Hindlimb muscle (tissue), 1 donor: ENCODE measurements around the gene KIF5A. TPM values are rescaled to one million over a fixed set of nuclear protein-coding genes. Genes with fewer than 3 reads are reported as not detected.

Experiments used
- DNase-seq: peaks from one replicate; pipeline ENCODE4 v3.0.0-alpha.2; 2013
- polyA plus RNA-seq: library from polyadenylated mRNA; unstranded; fragments of 120-200 nt; gene quantifications from one replicate; pipeline ENCODE4 v1.2.1, GENCODE V29; 2013; ENCODE audit not compliant: insufficient read length

KIF5A gene
- polyA plus RNA-seq, 1 donor, result not detected

DNA sequence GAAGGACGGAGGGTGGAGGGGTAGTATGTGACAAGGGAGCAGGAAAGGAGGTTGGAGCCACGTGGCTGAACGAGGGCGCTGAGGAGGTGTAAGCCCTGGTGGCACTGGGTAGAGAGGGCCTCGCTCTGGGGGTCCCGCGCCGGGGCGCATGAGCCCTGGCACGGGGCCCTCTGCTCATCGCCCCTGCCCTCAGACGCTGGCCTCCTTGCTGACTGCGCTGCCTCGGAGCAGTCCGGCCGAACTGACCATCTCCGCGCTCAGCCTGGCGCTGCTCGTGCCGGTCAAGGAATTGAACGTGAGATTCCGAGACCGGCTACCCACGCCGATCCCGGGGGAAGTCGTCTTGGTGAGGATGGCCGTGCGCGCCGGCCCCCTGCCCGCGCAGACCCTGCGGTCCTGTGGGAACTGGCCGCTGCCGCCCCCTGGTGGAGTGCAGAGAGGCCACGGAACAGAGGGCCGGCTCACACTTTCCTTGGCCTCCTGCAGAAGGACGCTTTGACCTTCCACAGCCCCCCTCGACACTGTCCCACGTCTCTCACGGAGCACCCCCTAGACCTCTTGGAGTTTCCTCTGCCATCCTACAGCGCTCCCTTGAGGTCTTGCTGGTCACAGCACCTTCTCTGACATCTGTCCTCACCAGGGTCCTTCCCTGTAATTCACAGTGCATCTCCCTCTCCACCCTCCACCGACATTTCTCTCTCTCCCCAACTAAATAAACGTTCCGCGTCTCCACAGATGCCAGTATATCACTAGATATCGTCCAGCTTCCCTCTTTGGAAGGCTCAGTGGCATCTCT is 71.9 kb downstream of the KIF5A start:
- peak; percentile 57 for DNase-seq

GRCh38 chr12:57622293-57623245 is 72.7 kb downstream of the KIF5A start:
- DNase-seq, result no peak

GRCh38 chr12:57623385-57623784 is 73.5 kb downstream of the KIF5A start:
- no peak for DNase-seq

DNA sequence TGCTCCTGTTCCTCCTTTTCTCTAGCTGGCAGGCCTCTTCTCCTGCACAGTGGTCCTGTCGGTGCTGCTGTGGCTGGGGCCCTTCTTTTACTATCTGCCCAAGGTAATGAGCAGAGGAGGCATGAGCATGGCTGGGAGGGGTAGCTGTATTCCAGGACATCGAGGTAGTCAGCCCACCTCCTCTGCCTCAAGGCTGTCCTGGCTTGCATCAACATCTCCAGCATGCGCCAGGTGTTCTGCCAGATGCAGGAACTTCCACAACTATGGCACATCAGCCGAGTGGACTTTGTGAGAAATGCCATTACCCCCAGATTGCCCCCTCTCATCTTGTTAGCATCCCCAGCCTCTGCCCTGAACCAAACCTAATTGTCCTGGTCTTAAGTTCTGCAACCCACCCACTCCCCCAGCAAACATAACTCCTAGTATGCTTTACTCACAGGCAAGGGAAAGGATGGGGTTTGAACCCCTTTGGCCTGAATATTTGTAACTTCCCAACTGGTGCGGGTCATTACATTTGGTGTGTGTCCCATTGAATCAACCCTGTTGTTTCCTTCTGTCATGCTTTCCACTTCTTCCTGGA is 74.1 kb downstream of the KIF5A start:
- DNase-seq, result no peak

GRCh38 chr12:57624441-57625220 is 74.8 kb downstream of the KIF5A start:
- no peak for DNase-seq

- DNase-seq, result no peak
Observed at GRCh38 chr12:57625261-57626032, 75.6 kb downstream of the KIF5A start.

DNA sequence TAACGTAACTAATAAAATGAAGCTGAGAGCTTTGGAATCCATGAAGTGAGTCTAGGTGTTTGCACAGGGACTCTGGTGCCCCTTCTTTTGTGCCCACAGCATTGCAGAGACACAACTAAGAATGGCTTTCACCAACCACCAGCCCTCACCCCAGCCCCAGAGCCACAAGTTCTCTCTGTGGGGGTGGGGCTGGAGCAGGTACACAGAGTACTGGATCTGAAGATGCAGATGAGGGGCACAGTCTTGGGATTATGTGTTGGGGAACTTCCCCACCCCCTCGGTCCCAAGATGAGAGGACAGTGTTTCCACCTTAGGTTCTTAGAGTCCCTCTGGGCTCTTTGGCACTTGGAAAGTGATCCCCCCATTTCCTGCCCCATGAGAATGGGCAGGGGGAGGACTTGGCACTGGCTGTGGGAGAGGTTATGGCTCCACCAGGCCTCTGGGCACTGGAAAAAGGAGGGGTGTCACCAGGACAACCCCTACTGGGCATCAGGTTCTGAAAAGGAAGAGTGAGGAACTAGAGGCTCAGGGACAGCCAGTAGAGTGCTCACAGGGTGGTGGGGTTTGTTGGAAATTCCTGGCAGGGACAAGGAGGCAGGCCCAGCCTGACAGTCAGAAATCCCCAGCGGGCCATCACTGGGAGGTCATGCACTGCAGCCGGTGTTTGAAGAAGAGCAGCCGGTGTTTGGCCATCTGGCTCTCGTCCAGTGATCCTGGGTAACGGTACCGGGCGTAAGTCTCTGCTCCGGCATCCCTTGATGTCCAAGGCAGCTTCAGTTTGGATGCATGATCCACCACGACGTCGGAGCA is 76.5 kb downstream of the KIF5A start:
- no peak for DNase-seq

- DNase-seq, result no peak
Observed at GRCh38 chr12:57626921-57627445, 77.1 kb downstream of the KIF5A start.

- DNase-seq, result no peak
Observed at GRCh38 chr12:57627501-57628279, 77.8 kb downstream of the KIF5A start.

DNA sequence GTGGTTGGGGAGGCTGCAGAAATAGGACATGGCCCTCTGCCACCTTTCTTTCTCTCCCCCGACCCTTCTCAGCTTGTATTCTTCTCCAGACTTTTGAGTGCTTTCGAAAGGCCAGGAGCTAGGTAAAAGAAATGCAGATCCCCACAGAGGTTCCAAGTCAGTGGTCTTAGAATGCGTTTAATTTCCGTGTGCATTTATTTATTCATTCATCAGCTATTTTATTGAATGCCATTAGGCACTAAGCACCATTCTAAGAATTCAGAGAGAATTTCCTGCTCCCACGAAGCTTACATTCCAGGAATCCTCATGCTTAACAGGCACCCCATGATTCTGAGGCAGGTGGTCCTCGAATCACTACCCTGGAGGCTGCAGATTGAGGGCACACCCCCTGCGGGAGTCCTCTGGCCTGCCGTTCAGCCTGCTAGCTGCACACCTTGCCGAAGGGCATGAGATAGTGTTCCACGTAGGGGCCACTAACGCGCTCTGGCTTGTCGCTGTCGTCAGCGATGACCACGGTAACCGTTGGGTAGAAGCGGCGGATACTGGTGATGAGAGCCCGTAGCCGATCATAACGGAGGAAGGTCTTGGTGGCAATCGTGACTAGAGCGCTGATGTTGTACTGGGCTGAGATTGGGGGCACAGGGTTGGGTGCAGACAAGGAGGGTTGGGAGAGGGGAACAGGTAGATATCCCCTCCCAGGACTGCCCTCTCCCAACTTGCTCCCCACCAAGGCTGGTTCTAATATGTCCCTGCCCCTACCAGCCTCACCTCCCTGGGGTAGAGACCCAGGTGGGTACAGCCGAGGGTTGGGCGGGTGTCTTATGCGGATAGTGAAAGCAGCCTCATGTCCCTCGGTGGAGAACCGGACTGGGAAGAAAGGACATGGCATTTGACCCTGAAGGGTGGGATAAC is 78.7 kb downstream of the KIF5A start:
- DNase-seq, result no peak

DNA sequence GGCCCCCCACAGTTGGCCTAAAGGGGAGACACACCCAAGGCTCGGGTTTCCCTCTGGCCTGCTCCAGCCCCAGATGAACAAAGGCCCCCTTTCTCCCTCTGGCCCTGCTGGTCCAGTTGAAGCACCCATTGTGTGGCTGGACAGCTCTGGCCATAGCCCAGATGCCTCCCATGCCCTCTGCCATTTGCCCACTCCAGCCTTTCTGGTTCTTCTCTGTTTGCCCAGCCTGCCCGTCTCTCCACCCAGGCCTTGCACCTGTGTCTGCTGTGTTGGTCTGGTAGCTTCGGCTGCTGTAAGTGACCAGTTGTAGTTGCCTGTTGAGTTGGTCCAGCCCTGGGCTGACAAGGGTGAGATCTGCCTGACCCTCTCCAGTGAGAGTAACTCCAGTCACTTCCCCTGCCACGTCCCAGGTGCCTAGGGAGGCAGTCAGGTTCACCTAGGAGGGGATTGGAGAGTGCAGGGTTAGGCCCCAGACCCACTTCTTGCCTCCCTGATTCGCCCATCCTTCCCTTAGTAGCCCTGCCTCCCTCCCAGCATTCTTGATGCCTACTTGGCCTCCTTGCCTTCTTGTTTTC is 80.1 kb downstream of the KIF5A start:
- DNase-seq, result no peak

- DNase-seq, result no peak
Observed at GRCh38 chr12:57630891-57631433, 81.1 kb downstream of the KIF5A start.

- DNase-seq, result no peak
Observed at GRCh38 chr12:57631566-57632072, 81.8 kb downstream of the KIF5A start.

- DNase-seq, result no peak
Observed at GRCh38 chr12:57632073-57632957, 82.5 kb downstream of the KIF5A start.

GRCh38 chr12:57632958-57633840 is 83.4 kb downstream of the KIF5A start, which contains the start of gene B4GALNT1:
Gene B4GALNT1, minus strand, starts transcription at chr12:57633201. Its CDS starts 1,069 bp downstream, at chr12:57632132.
- DNase-seq, result peak; percentile 64
